Bladder microvascular endothelial cell (primary cell): ENCODE data around the gene PLAU. TPM values are rescaled to one million over a fixed set of nuclear protein-coding genes. Genes with fewer than 3 reads are reported as not detected.

Experiments
- total RNA-seq: library from RNA; depleted of rRNA; stranded (reverse); fragments of >200 nt; gene quantifications from 2 replicates; pipeline ENCODE4 v1.2.3, GENCODE V29; 2014

The PLAU gene
- total RNA-seq = 31.4 and 34.8 TPM in 2 replicates

DNA sequence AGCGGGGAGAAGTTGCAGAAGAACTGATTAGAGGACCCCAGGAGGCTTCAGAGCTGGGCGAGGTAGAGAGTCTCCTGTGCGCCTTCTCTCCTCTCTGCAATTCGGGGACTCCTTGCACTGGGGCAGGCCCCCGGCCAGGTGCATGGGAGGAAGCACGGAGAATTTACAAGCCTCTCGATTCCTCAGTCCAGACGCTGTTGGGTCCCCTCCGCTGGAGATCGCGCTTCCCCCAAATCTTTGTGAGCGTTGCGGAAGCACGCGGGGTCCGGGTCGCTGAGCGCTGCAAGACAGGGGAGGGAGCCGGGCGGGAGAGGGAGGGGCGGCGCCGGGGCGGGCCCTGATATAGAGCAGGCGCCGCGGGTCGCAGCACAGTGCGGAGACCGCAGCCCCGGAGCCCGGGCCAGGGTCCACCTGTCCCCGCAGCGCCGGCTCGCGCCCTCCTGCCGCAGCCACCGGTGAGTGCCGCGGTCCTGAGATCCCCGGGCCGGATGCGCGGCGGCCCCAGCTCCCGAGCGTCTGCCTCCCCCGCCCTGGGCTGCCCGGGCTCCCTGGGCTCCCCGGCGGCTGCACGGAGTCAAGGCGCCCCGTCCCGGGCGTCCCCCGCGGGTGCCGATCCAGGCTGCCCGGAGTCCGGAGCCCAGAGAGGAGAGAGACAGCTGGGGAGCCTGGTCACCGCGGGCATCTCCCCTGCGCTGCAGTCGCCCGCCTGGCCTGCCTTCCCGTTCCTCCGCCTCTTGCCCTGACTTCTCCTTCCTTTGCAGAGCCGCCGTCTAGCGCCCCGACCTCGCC, at the start of gene PLAU:
Gene PLAU (plus strand): TSS at position 369 of the 789 bp plus-strand sequence. CDS start 424 bp downstream, outside the sequence.

DNA sequence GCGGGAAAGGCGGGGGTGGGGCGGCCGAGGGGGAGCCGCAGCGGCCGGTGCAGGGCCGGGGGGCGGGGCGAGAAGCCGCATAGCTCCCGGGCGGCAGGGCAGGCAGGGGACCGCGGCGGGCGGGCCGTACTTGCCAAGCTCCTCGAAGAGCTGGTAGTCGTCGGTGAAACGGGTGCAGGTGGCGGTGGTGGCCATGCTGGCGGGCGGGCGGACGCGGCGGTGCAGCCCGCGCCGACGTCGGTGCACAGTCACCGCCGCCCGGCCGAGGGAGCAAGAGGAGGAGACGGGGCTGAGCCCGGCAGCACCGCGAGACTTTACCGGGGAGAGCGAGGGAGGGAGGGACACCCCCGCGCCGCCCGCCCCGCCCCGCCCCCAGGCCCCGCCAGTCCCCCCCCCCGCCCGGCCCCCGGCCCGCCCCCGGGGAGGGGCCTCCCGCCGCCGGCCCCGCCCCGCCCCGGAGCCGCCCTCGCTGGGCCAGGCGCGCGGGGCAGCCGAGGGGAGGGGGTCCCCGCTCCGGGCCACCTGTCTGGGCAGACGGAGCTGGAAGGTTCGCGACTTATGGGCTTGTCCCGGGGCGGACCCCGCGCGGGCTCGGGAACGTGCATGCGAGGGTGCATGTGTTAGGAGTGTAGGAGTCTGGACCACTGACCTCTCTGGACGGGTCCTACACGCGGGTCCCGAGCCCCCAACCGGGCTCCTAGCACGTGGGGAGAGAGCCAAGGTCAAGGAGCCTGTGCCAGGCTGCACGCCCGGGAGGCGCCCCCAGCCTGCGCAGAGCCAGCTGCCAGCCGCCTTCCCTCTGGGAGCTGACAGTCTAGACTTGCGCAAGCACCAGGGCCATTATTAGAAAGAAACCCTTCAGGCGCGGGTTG, 36.4 kb upstream of the PLAU start, which contains the start of gene CAMK2G:
Gene CAMK2G (minus strand): TSS at position 289 of the 872 bp plus-strand sequence. CDS start 94 bp downstream, at position 195.

Other genes with a start within 250 kb of the PLAU start
- gene AGAP5, start 213.0 kb upstream of the PLAU start, total RNA-seq = 0.81 and 4.0 TPM in 2 replicates
- gene SEC24C, start 166.8 kb upstream of the PLAU start, total RNA-seq = 46.6 and 115 TPM in 2 replicates
- 19.6 and 23.0 TPM in 2 replicates for gene CHCHD1, start 129.1 kb upstream of the PLAU start, total RNA-seq
- 31.6 and 71.6 TPM in 2 replicates for gene ZSWIM8, start 125.5 kb upstream of the PLAU start, total RNA-seq
- 5.5 and 17.4 TPM in 2 replicates for gene NDST2, start 99.5 kb upstream of the PLAU start, total RNA-seq
- 25.4 and 30.6 TPM in 2 replicates for gene CAMK2G, start 36.6 kb upstream of the PLAU start, total RNA-seq
- gene VCL, start 87.0 kb downstream of the PLAU start, total RNA-seq = 80.1 and 171 TPM in 2 replicates
- 21.2 and 43.9 TPM in 2 replicates for gene AP3M1, start 239.7 kb downstream of the PLAU start, total RNA-seq
- gene ADK, start 240.1 kb downstream of the PLAU start, total RNA-seq = 13.7 and 16.4 TPM in 2 replicates